NCI-H446 (cell line): ENCODE data around the gene FOXK1.
"Not testable (repeated sequence)": the region's sequence is repeated elsewhere in the genome, so short reads cannot be mapped to it uniquely, and the experiment has no call there.

Source experiments
- DNase-seq, 2 experiments: peaks; one replicate each; lab custom pipeline; 2025; lab: John Stamatoyannopoulos, UW

Gene FOXK1

GRCh38 chr7:4800926-4801838 is 119.1 kb downstream of the FOXK1 start:
- DNase-seq, result no peak

- no peak for DNase-seq
Measured at GRCh38 chr7:4801839-4802231, 119.7 kb downstream of the FOXK1 start.

GRCh38 chr7:4802577-4802976 is 120.5 kb downstream of the FOXK1 start:
- DNase-seq, result not testable (repeated sequence)

- DNase-seq, result no peak
Measured at GRCh38 chr7:4803397-4804241, 121.5 kb downstream of the FOXK1 start.

GRCh38 chr7:4805110-4805983 is 123.3 kb downstream of the FOXK1 start:
- DNase-seq, result no peak

GRCh38 chr7:4805984-4806300 is 123.8 kb downstream of the FOXK1 start:
- DNase-seq, result no peak

GRCh38 chr7:4806983-4807597 is 125.0 kb downstream of the FOXK1 start:
- DNase-seq, result no peak

GRCh38 chr7:4807598-4808016 is 125.5 kb downstream of the FOXK1 start:
- no peak for DNase-seq

- DNase-seq, result no peak
Measured at GRCh38 chr7:4808026-4808425, 125.9 kb downstream of the FOXK1 start.

GRCh38 chr7:4808565-4808964 is 126.5 kb downstream of the FOXK1 start:
- DNase-seq, result no peak

GRCh38 chr7:4809091-4809591 is 127.0 kb downstream of the FOXK1 start:
- no peak for DNase-seq

- DNase-seq, result no peak
Measured at GRCh38 chr7:4809666-4810065, 127.6 kb downstream of the FOXK1 start.

- DNase-seq, result no peak
Measured at GRCh38 chr7:4814433-4814832, 132.3 kb downstream of the FOXK1 start.

- DNase-seq, result no peak
Measured at GRCh38 chr7:4815121-4815520, 133.0 kb downstream of the FOXK1 start.

- DNase-seq, result no peak
Measured at GRCh38 chr7:4815609-4816418, 133.7 kb downstream of the FOXK1 start.

GRCh38 chr7:4816419-4817080 is 134.5 kb downstream of the FOXK1 start:
- DNase-seq, result no peak

GRCh38 chr7:4817178-4817901 is 135.2 kb downstream of the FOXK1 start:
- no peak for DNase-seq

- no peak for DNase-seq
Measured at GRCh38 chr7:4818000-4818794, 136.1 kb downstream of the FOXK1 start.
